Astrocyte (in vitro differentiated cells and primary cell): Measurements from ENCODE around the gene SGPL1. TPM values are rescaled to one million over a fixed set of nuclear protein-coding genes. Genes with fewer than 3 reads are reported as not detected.
"Not testable (repeated sequence)": the region's sequence is repeated elsewhere in the genome, so short reads cannot be mapped to it uniquely, and the experiment has no call there.

Source experiments
- DNase-seq: peaks from one replicate; pipeline ENCODE4 v3.0.0-alpha.2; 2010; ENCODE audit warnings: low read depth
- FAIRE-seq: peaks from 2 replicates; lab custom pipeline; 2011; peaks lifted over from hg19 to GRCh38; lab: Jason Lieb, UNC
- H2AFZ ChIP-seq: 2 replicates; pipeline ENCODE4 v1.6.0; 2012; ENCODE audit warnings: low read depth, low read length, inconsistent platforms
- H3K27ac ChIP-seq: 2 replicates; pipeline ENCODE4 v1.5.1; 2011; ENCODE audit warnings: low read depth, low read length, inconsistent platforms
- H3K27me3 ChIP-seq: 2 replicates; pipeline ENCODE4 v1.6.0; 2011; ENCODE audit warnings: low read length, inconsistent platforms; ENCODE audit not compliant: insufficient read depth
- H3K36me3 ChIP-seq: 2 replicates; pipeline ENCODE4 v1.5.1; 2011; ENCODE audit warnings: low read length, inconsistent platforms; ENCODE audit not compliant: insufficient read depth
- H3K4me1 ChIP-seq: 2 replicates; pipeline ENCODE4 v1.5.1; 2011; ENCODE audit warnings: low read length, inconsistent platforms; ENCODE audit not compliant: insufficient read depth
- H3K4me2 ChIP-seq: 2 replicates; pipeline ENCODE4 v1.6.0; 2012; ENCODE audit warnings: low read length, inconsistent platforms
- H3K4me3 ChIP-seq: 2 replicates; pipeline ENCODE4 v1.5.1; 2011; ENCODE audit warnings: low read depth, mild to moderate bottlenecking, low read length, inconsistent platforms; ENCODE audit not compliant: insufficient read depth
- H3K79me2 ChIP-seq: 2 replicates; pipeline ENCODE4 v1.6.0; 2012; ENCODE audit warnings: mild to moderate bottlenecking, low read length, inconsistent platforms; ENCODE audit not compliant: insufficient read depth
- H3K9ac ChIP-seq: 2 replicates; pipeline ENCODE4 v1.6.0; 2012; ENCODE audit warnings: mild to moderate bottlenecking, low read length, inconsistent platforms
- H3K9me3 ChIP-seq: 2 replicates; pipeline ENCODE4 v1.5.1; 2012; ENCODE audit warnings: low read depth, mild to moderate bottlenecking, low read length, inconsistent platforms; ENCODE audit not compliant: insufficient read depth
- H4K20me1 ChIP-seq: 2 replicates; pipeline ENCODE4 v1.6.0; 2012; ENCODE audit warnings: low read length, inconsistent platforms; ENCODE audit not compliant: insufficient read depth
- H3K27ac Mint-ChIP-seq: one replicate; pipeline ENCODE4 v1.8.0; 2021; ENCODE audit warnings: mild to moderate bottlenecking, mixed read lengths; ENCODE audit not compliant: unreplicated experiment
- H3K27me3 Mint-ChIP-seq: one replicate; pipeline ENCODE4 v1.8.0; 2021; ENCODE audit warnings: low read depth, mixed read lengths; ENCODE audit not compliant: unreplicated experiment
- H3K36me3 Mint-ChIP-seq: one replicate; pipeline ENCODE4 v1.8.0; 2021; ENCODE audit warnings: low read depth, mixed read lengths; ENCODE audit not compliant: unreplicated experiment
- H3K4me1 Mint-ChIP-seq: one replicate; pipeline ENCODE4 v1.8.0; 2021; ENCODE audit warnings: low read depth, mixed read lengths; ENCODE audit not compliant: unreplicated experiment
- H3K4me3 Mint-ChIP-seq: one replicate; pipeline ENCODE4 v1.8.0; 2021; ENCODE audit warnings: mild to moderate bottlenecking, moderate library complexity, mixed read lengths; ENCODE audit not compliant: unreplicated experiment
- H3K9me3 Mint-ChIP-seq: one replicate; pipeline ENCODE4 v1.8.0; 2021; ENCODE audit warnings: mild to moderate bottlenecking, mixed read lengths; ENCODE audit not compliant: unreplicated experiment
- CTCF ChIP-seq: IDR thresholded peaks from 2 replicates; pipeline ENCODE4 v1.5.1; 2011; ENCODE audit warnings: low read depth, mild to moderate bottlenecking, inconsistent platforms, low read length, moderate library complexity; ENCODE audit not compliant: insufficient read depth
- EZH2 ChIP-seq: IDR thresholded peaks from 2 replicates; pipeline ENCODE4 v1.6.1; 2012; ENCODE audit warnings: mild to moderate bottlenecking, low read length, inconsistent platforms; ENCODE audit not compliant: insufficient read depth
- total RNA-seq: library from RNA; stranded (reverse); gene quantifications from 2 replicates; pipeline ENCODE4 v1.2.1, GENCODE V29; 2021

Gene SGPL1
- total RNA-seq, 1 donor from 2014 or later: 101 TPM

GRCh38 chr10:70918851-70919530 is 103.2 kb downstream of the SGPL1 start:
- no peaks in the 10 kb centered on the region for H3K36me3 ChIP-seq
- no peaks in the 10 kb centered on the region for H3K9me3 ChIP-seq
- H3K27me3 ChIP-seq: peaks cover 43% of the 10 kb centered on the region
- H3K9ac ChIP-seq: no peak overlapping the region
- H3K4me3 ChIP-seq: no peak overlapping the region
- DNase-seq: no peak
- no peaks in the 10 kb centered on the region for H4K20me1 ChIP-seq
- H3K4me3 Mint-ChIP-seq: no peak overlapping the region
- no peak overlapping the region for H3K27ac ChIP-seq
- no peaks in the 10 kb centered on the region for H3K79me2 ChIP-seq
- FAIRE-seq: no peak
- no peaks in the 10 kb centered on the region for H3K9me3 Mint-ChIP-seq
- H3K36me3 Mint-ChIP-seq: no peaks in the 10 kb centered on the region
- no peak overlapping the region for H3K4me2 ChIP-seq
- TF ChIP-seq EZH2 (no peak), CTCF (no peak)
- H3K27ac Mint-ChIP-seq: no peak overlapping the region
- no peaks in the 10 kb centered on the region for H3K4me1 ChIP-seq
- H3K4me1 Mint-ChIP-seq: peaks cover 1% of the 10 kb centered on the region
- no peak overlapping the region for H2AFZ ChIP-seq
- H3K27me3 Mint-ChIP-seq: peaks cover 72% of the 10 kb centered on the region

GRCh38 chr10:70919906-70920305 is 104.2 kb downstream of the SGPL1 start:
- not testable (repeated sequence) for H3K36me3 ChIP-seq, H3K4me3 ChIP-seq, H3K27ac ChIP-seq, H3K79me2 ChIP-seq, H3K27ac Mint-ChIP-seq, H3K9ac ChIP-seq, H4K20me1 ChIP-seq, H3K9me3 ChIP-seq, H2AFZ ChIP-seq, H3K4me1 ChIP-seq, H3K4me1 Mint-ChIP-seq, FAIRE-seq, DNase-seq, H3K4me3 Mint-ChIP-seq, H3K4me2 ChIP-seq, H3K9me3 Mint-ChIP-seq, H3K36me3 Mint-ChIP-seq
- H3K27me3 ChIP-seq: peaks cover 39% of the 10 kb centered on the region
- peaks cover 71% of the 10 kb centered on the region for H3K27me3 Mint-ChIP-seq

GRCh38 chr10:70920519-70920918 is 104.8 kb downstream of the SGPL1 start:
- H3K36me3 Mint-ChIP-seq: no peaks in the 10 kb centered on the region
- FAIRE-seq (no peak), DNase-seq (no peak)
- Histone ChIP-seq H3K27me3 (peaks cover 35% of the 10 kb centered on the region), H3K4me2 (no peak overlapping the region), H3K9me3 (no peaks in the 10 kb centered on the region), H3K27ac (no peak overlapping the region), H3K9ac (no peak overlapping the region), H3K4me3 (no peak overlapping the region), H4K20me1 (no peaks in the 10 kb centered on the region), H3K4me1 (no peaks in the 10 kb centered on the region), H3K36me3 (no peaks in the 10 kb centered on the region), H2AFZ (no peak overlapping the region), H3K79me2 (no peaks in the 10 kb centered on the region)
- no peak overlapping the region for H3K4me3 Mint-ChIP-seq
- H3K4me1 Mint-ChIP-seq: peaks cover 1% of the 10 kb centered on the region
- peaks cover 71% of the 10 kb centered on the region for H3K27me3 Mint-ChIP-seq
- H3K27ac Mint-ChIP-seq: no peak overlapping the region
- no peaks in the 10 kb centered on the region for H3K9me3 Mint-ChIP-seq
- TF ChIP-seq EZH2: no peak
- TF ChIP-seq CTCF: no peak
